ENCODE results near the gene SPOCK1.

Gene SPOCK1

DNA sequence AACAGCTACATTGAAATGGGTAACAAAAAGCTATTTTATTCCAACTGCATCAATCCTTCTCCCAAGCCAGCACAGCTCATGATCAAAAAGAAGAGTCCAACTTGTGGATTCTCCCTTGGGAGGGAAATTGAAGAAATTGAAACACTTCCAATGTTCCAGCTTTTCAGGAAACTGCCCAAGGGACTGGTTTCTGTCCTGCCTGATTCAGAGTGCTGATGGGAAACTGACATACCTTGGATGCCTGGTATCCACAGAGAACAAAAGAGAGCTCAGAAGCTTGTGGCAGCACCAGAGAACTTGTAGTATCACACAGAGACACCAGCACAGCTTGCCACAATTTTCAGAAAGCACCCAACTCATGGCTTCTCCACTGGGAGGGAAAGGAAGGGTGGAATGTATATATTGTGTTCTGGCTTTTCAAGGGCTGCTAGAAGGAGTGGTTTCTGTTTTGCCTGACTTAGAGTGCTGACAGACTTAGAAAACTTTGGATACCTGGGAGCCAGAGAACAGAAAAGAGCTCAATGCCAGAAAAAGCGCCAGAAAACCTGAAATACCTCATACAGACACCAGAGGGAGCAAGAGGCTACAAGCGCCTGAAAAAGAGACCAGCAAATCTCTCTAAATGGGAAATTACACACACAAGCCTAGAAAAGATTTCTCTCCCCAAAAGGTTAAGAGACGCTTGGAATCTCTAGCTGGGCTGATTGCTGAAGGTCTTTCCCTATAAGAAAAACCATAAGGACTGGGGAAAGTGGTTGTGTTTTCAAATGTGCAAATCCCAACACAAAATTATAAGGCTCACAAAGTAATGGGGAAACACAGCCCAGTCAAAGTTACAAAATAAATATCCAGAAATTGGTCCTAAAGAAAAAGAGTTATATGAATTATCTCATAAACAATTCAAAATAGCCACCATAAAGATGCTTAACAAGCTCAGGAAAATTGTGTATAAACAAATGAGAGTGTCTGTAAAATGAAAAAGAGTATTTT lies 178.8 kb downstream of the SPOCK1 start:
- DNase-seq, result no peak

DNA sequence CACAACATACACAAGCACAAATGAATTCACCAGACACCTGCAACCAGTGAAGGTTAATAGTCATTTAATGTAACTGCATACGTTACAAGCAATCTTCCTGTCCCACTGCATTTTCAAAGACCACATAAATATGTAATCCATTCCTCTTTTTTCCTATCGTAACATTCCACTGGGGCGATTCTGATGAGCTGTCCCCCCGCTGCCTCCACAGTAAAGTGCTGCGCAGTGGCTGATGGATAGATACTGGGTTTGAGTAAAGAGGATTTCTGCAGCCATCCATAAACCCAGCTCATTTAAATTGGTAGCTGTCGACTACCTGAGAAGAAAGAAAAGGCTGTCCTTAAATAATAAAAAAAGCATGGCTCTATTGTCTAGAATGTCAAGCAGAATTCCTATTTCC lies 181.1 kb downstream of the SPOCK1 start:
- no peak for DNase-seq

- no peak for DNase-seq
Observed at GRCh38 chr5:137316346-137316736, 182.8 kb downstream of the SPOCK1 start.

DNA sequence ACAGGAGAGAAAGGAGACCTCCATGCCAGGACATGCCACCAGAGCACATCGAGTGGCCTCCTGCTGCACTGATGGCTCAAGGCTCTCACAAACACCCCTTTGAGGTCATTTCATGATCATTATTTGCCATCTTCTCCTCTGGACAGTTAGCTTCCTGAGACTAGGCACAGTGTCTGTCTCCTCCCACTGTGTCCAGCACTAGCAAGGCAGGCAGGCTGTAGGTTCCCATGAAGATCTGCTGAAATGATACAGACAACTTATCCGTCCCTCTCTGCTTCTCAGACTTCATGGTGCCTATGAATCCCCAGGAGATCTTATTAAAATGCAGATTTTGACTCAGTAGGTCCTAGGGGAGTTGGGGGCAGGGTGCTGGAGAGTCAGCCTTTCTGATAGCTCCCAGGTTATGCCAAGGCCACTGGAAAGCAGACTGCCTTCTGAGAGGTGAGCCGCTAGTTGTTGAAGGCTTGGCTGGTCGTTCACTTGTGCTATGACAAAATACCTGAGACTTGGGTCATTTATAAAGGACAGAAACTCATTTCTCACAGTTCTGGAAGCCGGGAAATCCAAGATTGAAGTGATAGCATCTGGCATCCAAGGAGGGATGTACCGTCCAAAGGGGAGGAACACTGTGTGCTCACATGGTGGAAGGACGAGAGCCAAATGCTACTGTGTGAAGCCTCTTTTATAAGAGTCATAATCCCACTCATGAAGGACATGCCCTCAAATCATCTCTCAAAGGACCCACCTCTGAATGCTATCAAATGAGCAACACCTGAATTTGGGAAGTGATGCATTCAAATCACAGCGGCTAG lies 183.4 kb downstream of the SPOCK1 start:
- DNase-seq, result no peak

DNA sequence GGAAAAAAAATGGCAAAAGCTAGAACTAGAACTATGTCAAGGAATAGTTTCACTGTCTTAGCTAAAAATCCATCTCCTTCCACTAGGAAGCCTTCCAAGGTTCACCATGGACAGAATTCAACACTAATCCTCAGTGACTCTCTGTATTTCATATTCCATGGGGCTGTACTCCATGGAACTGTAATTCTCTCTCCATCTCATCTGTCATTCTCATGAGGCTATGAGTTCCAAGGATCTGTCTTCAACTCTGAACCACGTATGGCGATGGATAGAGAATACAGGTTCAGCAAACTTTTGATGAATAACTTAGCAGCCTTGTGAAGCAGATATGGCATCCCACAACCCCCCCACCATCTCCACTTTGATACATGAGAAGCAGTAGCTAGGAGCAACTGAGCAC lies 184.0 kb downstream of the SPOCK1 start:
- DNase-seq, result no peak

GRCh38 chr5:137313526-137314175 lies 185.5 kb downstream of the SPOCK1 start:
- DNase-seq, result no peak

DNA sequence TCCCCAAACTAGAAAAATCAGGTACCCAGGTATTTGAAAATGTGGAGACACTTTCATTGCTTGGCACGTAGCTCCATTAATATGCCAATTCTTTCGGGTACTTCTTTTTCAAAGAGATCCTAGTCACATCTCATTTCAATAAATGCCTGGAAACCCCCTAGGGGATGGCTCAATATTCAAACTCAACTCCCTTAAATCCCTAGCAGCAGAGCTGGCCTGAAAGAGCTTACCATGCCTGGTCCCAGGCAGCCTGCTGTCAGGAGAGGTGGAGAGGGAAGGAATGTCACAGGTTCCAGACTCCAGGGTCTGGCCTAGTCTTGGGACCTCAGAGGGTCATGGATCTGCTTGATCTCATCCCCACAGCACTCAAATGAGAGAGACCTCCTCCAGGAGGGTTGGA lies 187.1 kb downstream of the SPOCK1 start:
- DNase-seq, result no peak

DNA sequence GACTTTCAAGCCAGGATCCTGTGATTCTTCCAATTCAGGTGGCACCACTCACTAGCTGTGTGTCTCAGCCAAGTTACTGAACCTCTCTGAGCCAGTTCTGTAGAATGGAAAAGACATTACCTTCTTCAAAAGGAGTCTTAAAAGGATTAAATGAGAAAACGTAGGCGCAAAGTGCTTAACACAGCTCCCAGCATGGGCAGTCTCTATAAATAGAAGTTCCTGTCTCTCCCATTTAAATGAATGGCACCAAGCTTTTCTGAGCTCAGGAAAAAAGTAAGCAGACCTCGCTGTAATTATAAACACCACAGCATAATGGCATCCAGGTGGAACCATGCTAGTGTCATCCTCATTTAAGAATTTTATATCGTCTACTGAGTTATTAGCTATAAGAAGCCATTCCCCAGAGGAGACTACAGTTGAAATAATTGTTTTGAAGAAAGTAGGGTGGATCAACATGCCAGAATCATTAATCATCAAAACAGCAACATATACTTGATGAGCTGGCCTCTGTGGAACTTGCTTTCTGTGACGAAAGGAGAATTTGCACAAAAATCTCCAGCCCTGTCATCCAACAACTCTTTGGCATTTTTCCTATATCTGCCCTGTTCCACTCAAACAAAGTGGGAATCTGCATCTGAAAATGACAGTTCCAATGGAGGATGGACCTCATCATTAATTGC lies 188.9 kb downstream of the SPOCK1 start:
- no peak for DNase-seq

DNA sequence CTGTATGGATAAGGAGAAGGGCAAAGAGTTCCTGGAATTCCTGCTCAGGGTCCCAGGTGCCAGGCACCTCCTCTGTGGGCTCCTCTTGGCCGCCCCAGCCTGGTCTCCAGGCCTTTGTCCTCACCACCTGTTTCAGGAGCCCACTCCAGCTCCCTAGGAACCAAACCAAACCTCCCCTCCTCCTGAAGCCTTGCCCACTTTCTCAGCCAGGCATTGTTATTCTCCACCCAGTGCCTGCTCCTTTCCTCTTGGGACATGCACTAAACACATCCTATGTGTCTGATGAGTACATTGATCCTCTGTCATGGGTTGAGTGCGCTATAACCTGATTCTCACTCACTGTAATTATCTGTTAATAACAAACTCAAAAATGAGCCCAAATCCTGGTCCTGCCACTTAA lies 189.8 kb downstream of the SPOCK1 start:
- no peak for DNase-seq

DNA sequence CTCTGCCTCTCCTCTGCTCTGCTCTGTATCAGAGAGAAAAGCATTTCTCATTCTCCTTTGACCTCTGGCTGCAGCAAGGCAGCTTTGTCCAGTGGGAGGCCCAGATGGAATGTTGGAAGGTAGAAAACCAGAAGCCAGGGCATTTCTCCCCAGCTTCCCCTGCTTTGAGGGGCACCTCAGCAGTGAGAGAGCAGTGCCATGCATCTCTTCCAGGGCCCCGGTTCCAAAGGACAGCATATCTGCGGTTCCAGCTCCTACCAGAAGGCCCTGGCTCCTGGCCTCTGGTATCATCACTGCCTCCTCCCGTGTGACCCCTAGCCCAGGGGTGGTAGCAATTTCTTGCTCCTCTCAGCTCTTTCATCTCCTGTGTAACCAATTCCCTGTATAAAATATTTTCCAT lies 190.8 kb downstream of the SPOCK1 start:
- DNase-seq, result no peak

GRCh38 chr5:137306903-137307302 lies 192.2 kb downstream of the SPOCK1 start:
- DNase-seq, result no peak

DNA sequence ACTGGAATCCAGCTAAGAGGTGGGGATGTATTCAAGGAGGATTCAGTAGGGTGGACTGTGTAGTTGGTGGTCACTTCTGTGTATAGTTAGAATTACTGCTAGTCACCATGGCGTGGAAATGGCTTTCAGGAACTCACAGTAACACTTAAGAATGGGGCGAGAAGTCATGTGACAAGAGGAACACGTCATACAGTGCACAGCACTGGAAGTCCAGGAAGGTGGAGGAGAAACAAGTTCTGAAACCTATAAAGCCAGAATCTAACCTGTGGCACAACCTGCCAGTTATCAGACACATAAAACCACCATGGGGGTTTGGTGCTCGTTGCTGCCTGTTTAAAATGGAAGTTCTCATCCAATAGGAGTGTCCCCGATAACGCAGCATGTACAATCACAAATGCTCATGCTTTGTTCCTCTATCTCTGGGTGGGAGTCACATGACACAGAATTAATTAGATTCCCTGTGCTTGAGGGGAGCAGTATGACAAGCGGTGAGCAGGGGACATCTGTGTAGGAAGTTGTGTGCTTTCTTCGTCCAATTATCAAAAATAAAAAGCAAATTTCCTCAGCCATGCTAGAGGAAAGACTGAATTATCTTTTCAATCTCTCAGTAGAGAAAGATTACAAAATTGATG lies 193.0 kb downstream of the SPOCK1 start:
- DNase-seq, result no peak

- no peak for DNase-seq
Observed at GRCh38 chr5:137304226-137304874, 194.8 kb downstream of the SPOCK1 start.

DNA sequence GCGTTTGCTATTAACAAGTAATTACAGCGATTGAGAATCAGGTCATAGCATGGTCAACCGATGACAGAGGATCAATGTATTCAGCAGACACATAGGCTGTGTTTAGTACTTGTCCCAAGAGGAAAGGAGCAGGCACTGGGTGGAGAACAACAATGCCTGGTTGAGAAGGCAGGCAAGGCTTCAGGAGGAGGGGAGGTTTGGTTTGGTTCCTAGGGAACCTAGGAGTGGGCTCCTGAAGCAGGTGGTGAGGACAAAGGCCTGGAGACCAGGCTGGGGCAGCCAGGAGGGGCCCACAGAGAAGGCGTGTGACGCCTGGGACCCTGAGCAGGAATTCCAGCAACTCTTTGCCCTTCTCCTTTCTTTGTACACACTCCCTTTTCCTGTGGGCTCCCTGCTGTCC lies 195.6 kb downstream of the SPOCK1 start:
- no peak for DNase-seq

- DNase-seq, result no peak
Observed at GRCh38 chr5:137300411-137301240, 198.5 kb downstream of the SPOCK1 start.

DNA sequence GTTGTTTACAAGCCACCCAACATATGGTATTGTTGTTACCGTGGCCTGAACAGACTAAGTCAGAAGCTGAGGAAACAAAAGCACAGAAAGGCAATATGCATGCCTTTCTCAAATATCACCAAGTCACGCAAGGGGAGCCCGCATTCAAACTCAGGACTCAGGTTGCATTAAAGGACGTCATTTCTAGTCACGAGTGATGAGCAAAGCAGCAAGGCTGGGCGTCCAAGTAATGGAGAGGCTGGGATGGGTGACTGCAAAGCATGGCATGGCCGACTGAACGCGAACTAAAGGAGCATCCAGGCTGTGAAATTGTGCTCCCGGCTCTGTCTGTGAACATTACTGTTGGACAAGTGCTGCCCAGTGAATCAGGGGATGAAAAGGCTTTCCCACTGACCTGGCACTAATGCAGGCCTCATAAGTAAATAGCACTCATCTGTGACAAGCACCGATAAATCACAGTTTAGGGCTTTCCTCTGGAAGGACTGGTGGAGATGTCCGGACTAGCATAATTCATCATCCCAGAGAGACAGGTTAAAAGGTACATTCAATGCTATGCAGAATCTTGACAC lies 202.8 kb downstream of the SPOCK1 start:
- DNase-seq, result no peak

GRCh38 chr5:137294604-137295003 lies 204.5 kb downstream of the SPOCK1 start:
- DNase-seq, result no peak

DNA sequence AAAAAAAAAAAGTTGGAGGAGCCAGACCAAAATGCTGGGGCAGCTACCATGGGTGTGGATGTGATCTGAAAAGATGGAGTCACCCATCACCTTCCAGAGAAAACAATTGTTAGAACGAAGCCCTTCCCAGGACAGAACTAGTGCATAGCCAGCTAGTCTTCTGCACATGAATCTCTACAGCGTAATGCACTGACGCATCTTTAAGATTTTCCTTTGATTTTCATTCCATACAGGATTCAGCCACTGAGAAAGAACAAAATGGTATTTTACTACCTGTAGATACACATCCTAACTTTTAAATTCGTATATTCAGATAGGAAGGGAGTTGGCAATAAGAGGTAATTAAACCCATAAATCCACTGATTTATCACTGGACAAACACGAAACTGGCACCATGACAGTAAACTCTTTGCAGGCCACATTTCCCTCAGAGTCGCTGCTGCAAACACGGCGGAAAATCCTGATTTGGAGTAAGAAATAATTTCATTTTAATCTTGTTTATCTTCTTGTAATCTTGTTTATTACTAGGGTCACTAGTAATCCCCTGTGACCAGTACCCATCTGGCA lies 206.6 kb downstream of the SPOCK1 start:
- no peak for DNase-seq

GRCh38 chr5:137291436-137291835 lies 207.7 kb downstream of the SPOCK1 start:
- no peak for DNase-seq

DNA sequence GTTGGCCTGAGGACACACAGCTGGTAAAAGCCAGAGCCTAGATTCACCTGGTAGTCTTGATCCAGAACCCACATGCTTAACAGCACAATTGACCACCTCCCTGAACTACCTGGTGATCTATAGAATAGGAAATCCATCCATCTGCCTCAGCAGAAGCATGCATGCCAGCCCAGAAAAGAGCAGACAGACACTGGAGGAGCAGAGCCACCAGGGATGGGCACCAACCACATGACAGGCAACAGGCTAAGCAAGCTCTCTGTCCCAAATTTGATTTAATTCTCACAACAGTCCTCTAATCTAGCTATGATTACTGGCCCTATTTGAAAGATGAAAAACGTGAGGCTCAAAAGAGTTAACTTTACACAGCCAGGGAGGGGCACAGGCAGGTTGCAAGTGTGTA lies 208.1 kb downstream of the SPOCK1 start:
- no peak for DNase-seq

All from CD4-positive, alpha-beta T cell treated with Interferon gamma for 1 hour (primary cell).